K562 (cell line): Measurements from ENCODE around the gene TNF.

Experiments
- CTCF ChIP-seq, 3 experiments: IDR thresholded peaks in 2 of 3; conservative IDR thresholded peaks in 1 of 3; 2 replicates each; pipeline ENCODE4 v1.5.1; 2011 to 2012; ENCODE audit warnings: low read length in 3 of 3, mild to moderate bottlenecking in 3 of 3, control low read depth in 2 of 3, improper control_type of control experiment in 1 of 3, inconsistent platforms in 1 of 3, low read depth in 1 of 3, mixed read lengths in 1 of 3, moderate library complexity in 1 of 3; ENCODE audit not compliant: insufficient read depth in 2 of 3
- E2F6 ChIP-seq, 2 experiments: IDR thresholded peaks; 2 replicates each; pipeline ENCODE4 v1.6.1; 2011; ENCODE audit warnings: borderline replicate concordance in 1 of 2, control low read depth in 1 of 2, low read depth in 1 of 2, low read length in 1 of 2, mild to moderate bottlenecking in 1 of 2, mixed read lengths in 1 of 2, moderate library complexity in 1 of 2; ENCODE audit not compliant: insufficient read depth in 1 of 2, insufficient read length in 1 of 2, poor library complexity in 1 of 2, severe bottlenecking in 1 of 2; ENCODE audit errors: extremely low read depth in 1 of 2
- JUNB ChIP-seq: fragments of 450-650 bp; formaldehyde crosslinking; conservative IDR thresholded peaks from 2 replicates; pipeline ENCODE4 v1.4.0; 2020; ENCODE audit warnings: mild to moderate bottlenecking
- RFX5 ChIP-seq: IDR thresholded peaks from 2 replicates; pipeline ENCODE4 v1.6.1; 2011; ENCODE audit warnings: low read depth, mild to moderate bottlenecking, improper control_type of control experiment, low read length
- ZBTB33 ChIP-seq: sonication (generic); formaldehyde crosslinking; IDR thresholded peaks from 2 replicates; pipeline ENCODE4 v1.8.1; 2023; ENCODE audit warnings: mild to moderate bottlenecking, missing genetic modification reagents
- ZNF140 ChIP-seq: fragments of 250-450 bp; sonication (Bioruptor Pico); IDR thresholded peaks from 2 replicates; pipeline ENCODE4 v1.8.0; 2021; ENCODE audit warnings: moderate library complexity, mild to moderate bottlenecking, inconsistent platforms
- ZNF778 ChIP-seq: fragments of 450-650 bp; formaldehyde crosslinking; IDR thresholded peaks from 2 replicates; pipeline ENCODE4 v1.4.0; 2020; ENCODE audit warnings: mild to moderate bottlenecking, moderate library complexity

- no peak for TF ChIP-seq ZNF140 (CRISPR knock-in tag)
- TF ChIP-seq JUNB (CRISPR knock-in tag): no peak
- peak; percentile 68 to 81 (median 71) for TF ChIP-seq CTCF (IDR thresholded peaks at IDR 0.05 in 2 of 3, conservative IDR thresholded peaks at IDR 0.05 in 1 of 3; ENCODE audit: insufficient read depth in 2 of 3, low read depth in 1 of 3, low read length in 3 of 3)
- no peak for TF ChIP-seq ZBTB33 (CRISPR knock-in tag)
- TF ChIP-seq RFX5: no peak
- TF ChIP-seq E2F6 (IDR thresholded peaks at IDR 0.05; ENCODE audit: borderline replicate concordance in 1 of 2, extremely low read depth in 1 of 2, insufficient read depth in 1 of 2, insufficient read length in 1 of 2, low read depth in 1 of 2, low read length in 1 of 2, poor library complexity in 1 of 2, severe bottlenecking in 1 of 2): no peak
- TF ChIP-seq ZNF778 (CRISPR knock-in tag): no peak
Measured at GRCh38 chr6:31597006-31597405, 21.6 kb downstream of the TNF start.
